SK-N-SH treated with all-trans-retinoic acid at 6 μM for 48 hours (cell line): Measurements from ENCODE around the gene CCDC88A.

Experiments
- BACH2 ChIP-seq: fragments of 250-450 bp; sonication (Bioruptor Pico); IDR thresholded peaks from 2 replicates; pipeline ENCODE4 v1.9.0; 2021; ENCODE audit warnings: mild to moderate bottlenecking, borderline replicate concordance
- PATZ1 ChIP-seq: fragments of 250-450 bp; sonication (Bioruptor Pico); IDR thresholded peaks from 2 replicates; pipeline ENCODE4 v1.8.0; 2020; ENCODE audit warnings: mild to moderate bottlenecking, moderate library complexity, borderline replicate concordance
- PPARA ChIP-seq: fragments of 250-450 bp; sonication (Bioruptor Pico); IDR thresholded peaks from 2 replicates; pipeline ENCODE4 v1.5.0; 2020; ENCODE audit warnings: mild to moderate bottlenecking, borderline replicate concordance
- RARB ChIP-seq: fragments of 250-450 bp; sonication (Bioruptor Pico); IDR thresholded peaks from 2 replicates; pipeline ENCODE4 v1.8.0; 2021; ENCODE audit warnings: mild to moderate bottlenecking, moderate library complexity
- ZFP30 ChIP-seq: fragments of 450-650 bp; formaldehyde crosslinking; IDR thresholded peaks from 2 replicates; pipeline ENCODE4 v1.5.0; 2022; ENCODE audit warnings: mild to moderate bottlenecking, moderate library complexity
- ZNF70 ChIP-seq: fragments of 450-650 bp; formaldehyde crosslinking; IDR thresholded peaks from 2 replicates; pipeline ENCODE4 v1.5.0; 2020; ENCODE audit warnings: mild to moderate bottlenecking, moderate library complexity
- ZNF8 ChIP-seq: fragments of 450-650 bp; formaldehyde crosslinking; IDR thresholded peaks from 2 replicates; pipeline ENCODE4 v1.5.0; 2020; ENCODE audit warnings: mild to moderate bottlenecking, moderate library complexity

GRCh38 chr2:55252832-55253231, 166.8 kb downstream of the CCDC88A start:
- TF ChIP-seq PATZ1 (CRISPR knock-in tag) (no peak), RARB (no peak), PPARA (CRISPR knock-in tag) (no peak), ZFP30 (CRISPR knock-in tag) (no peak), ZNF8 (no peak), BACH2 (no peak), ZNF70 (CRISPR knock-in tag) (no peak)
